Lower leg skin (tissue), 4 donors: ENCODE results near the gene RGPD3. TPM values are rescaled to one million over a fixed set of nuclear protein-coding genes. Genes with fewer than 3 reads are reported as not detected.
"Not testable (repeated sequence)": the region's sequence is repeated elsewhere in the genome, so short reads cannot be mapped to it uniquely, and the experiment has no call there.

Experiments
- DNase-seq, 2 donors: peaks; one replicate each; pipeline ENCODE4 v3.0.0-alpha.2; 2019; ENCODE audit warnings: low spot score in 2 of 2
- H3K4me3 ChIP-seq: fragments of 200-600 bp; sonication (generic); 2 replicates; pipeline ENCODE4 v1.5.1; 2017; ENCODE audit warnings: mild to moderate bottlenecking, low read depth; ENCODE audit not compliant: poor library complexity, severe bottlenecking
- CTCF ChIP-seq, 3 donors: fragments of 450-650 bp; IDR thresholded peaks; one replicate each; pipeline ENCODE4 v1.5.1; 2016; ENCODE audit warnings: antibody characterized with exemption in 3 of 3, mild to moderate bottlenecking in 3 of 3, moderate library complexity in 2 of 3
- POLR2A ChIP-seq, 2 donors: fragments of 450-650 bp; IDR thresholded peaks; one replicate each; pipeline ENCODE4 v1.6.1; 2016 to 2017; ENCODE audit warnings: antibody characterized with exemption in 2 of 2, mild to moderate bottlenecking in 1 of 2, moderate library complexity in 1 of 2
- WGBS, 2 donors: methylation state at CpG; one replicate each; pipeline ENCODE4 v1.1.5; 2018; 5-methylcytosine and 5-hydroxymethylcytosine counted together
- intact Hi-C: fragments of 100-400 bp; cut with DNase I; formaldehyde crosslinking; loops from one replicate; pipeline ENCODE4 v1.15.0; 2023; ENCODE audit warnings: low total_unique reads
- total RNA-seq, 4 donors: library from RNA; depleted of rRNA; stranded (reverse); fragments of >200 nt; gene quantifications; one replicate each; pipeline ENCODE4 v1.1.0, GENCODE V29; 2016

The RGPD3 gene
- total RNA-seq = under 1 TPM; 0.20 to 0.65 (median 0.31) TPM

- intact Hi-C loops = loop anchor here (10.0 kb wide), 1 partner anchor 363 kb away; no protein-coding TSS in a partner anchor
- 96 to 98% methylated on average over 42 to 45 of the region's 45 CpGs for WGBS, 2 donors
- not testable (repeated sequence) for DNase-seq, H3K4me3 ChIP-seq
These were observed at the start of gene RGPD3 for GRCh38 chr2:106468107-106468506. Gene RGPD3, minus strand, starts transcription at chr2:106468413. Its CDS starts 125 bp downstream, at chr2:106468288.

- TF ChIP-seq POLR2A (IDR thresholded peaks at IDR 0.05) = no peak
- intact Hi-C loops = no loop called here
These were observed 49.1 kb upstream of the RGPD3 start for GRCh38 chr2:106517329-106517728.

GRCh38 chr2:106516864-106517263 lies 48.7 kb upstream of the RGPD3 start:
- H3K4me3 ChIP-seq = no peak overlapping the region
- DNase-seq = no peak
- WGBS, 2 donors = 73 to 91% methylated on average over 1 of the region's 1 CpG
- intact Hi-C loops = no loop called here
- no peak for TF ChIP-seq POLR2A (IDR thresholded peaks at IDR 0.05)
- TF ChIP-seq CTCF (IDR thresholded peaks at IDR 0.05) = no peak

More at GRCh38 chr2:106517329-106517728, 49.1 kb upstream of the RGPD3 start:
- no peak overlapping the region for H3K4me3 ChIP-seq
- WGBS, 2 donors = 95 to 96% methylated on average over 11 of the region's 11 CpGs
- no peak for DNase-seq

GRCh38 chr2:106516436-106516835 lies 48.2 kb upstream of the RGPD3 start:
- H3K4me3 ChIP-seq = no peak overlapping the region
- WGBS, 2 donors = 71 to 90% methylated on average over 4 of the region's 4 CpGs
- DNase-seq = no peak
- intact Hi-C loops = no loop called here
- TF ChIP-seq POLR2A (IDR thresholded peaks at IDR 0.05) (no peak), CTCF (IDR thresholded peaks at IDR 0.05) (no peak)

- intact Hi-C loops, H3K4me3 ChIP-seq: not testable (repeated sequence)
- 40 to 57% methylated on average over 3 of the region's 3 CpGs for WGBS, 2 donors
- peak in 1 of 2 donors; percentile 26 for DNase-seq
These were observed 46.6 kb upstream of the RGPD3 start for GRCh38 chr2:106514827-106515226.

- H3K4me3 ChIP-seq, DNase-seq, intact Hi-C loops: not testable (repeated sequence)
- WGBS, 2 donors = 83 to 89% methylated on average over 1 to 3 of the region's 5 CpGs
These were observed 45.2 kb upstream of the RGPD3 start for GRCh38 chr2:106513391-106513790.

GRCh38 chr2:106511934-106512333 lies 43.7 kb upstream of the RGPD3 start:
- intact Hi-C loops, DNase-seq, H3K4me3 ChIP-seq: not testable (repeated sequence)
- WGBS, 2 donors = 57 to 63% methylated on average over 7 of the region's 7 CpGs

- 2 to 24% methylated on average over 4 to 10 of the region's 16 CpGs for WGBS, 2 donors
- H3K4me3 ChIP-seq, intact Hi-C loops: not testable (repeated sequence)
- peak; percentile 86 to 91 for DNase-seq
These were observed 43.3 kb upstream of the RGPD3 start for GRCh38 chr2:106511476-106511901.

GRCh38 chr2:106510791-106511190 lies 42.6 kb upstream of the RGPD3 start:
- intact Hi-C loops, DNase-seq, H3K4me3 ChIP-seq: not testable (repeated sequence)
- 42 to 56% methylated on average over 4 of the region's 4 CpGs for whole genome bisulfite sequencing, 2 donors

GRCh38 chr2:106509374-106509770 lies 41.2 kb upstream of the RGPD3 start:
- H3K4me3 ChIP-seq, DNase-seq, intact Hi-C loops: not testable (repeated sequence)
- 98 to 100% methylated on average over 6 of the region's 6 CpGs for WGBS, 2 donors

- intact Hi-C loops = not testable (repeated sequence)
These were observed 40.6 kb upstream of the RGPD3 start for GRCh38 chr2:106508660-106509373.

GRCh38 chr2:106506002-106506687 lies 37.9 kb upstream of the RGPD3 start:
- intact Hi-C loops, DNase-seq, H3K4me3 ChIP-seq: not testable (repeated sequence)
- WGBS, 2 donors = 82 to 83% methylated on average over 8 to 9 of the region's 9 CpGs

More at GRCh38 chr2:106508660-106509373, 40.6 kb upstream of the RGPD3 start:
- not testable (repeated sequence) for H3K4me3 ChIP-seq, DNase-seq
- WGBS, 2 donors = 78 to 80% methylated on average over 8 of the region's 11 CpGs

- H3K4me3 ChIP-seq, intact Hi-C loops: not testable (repeated sequence)
- DNase-seq = peak in 1 of 2 donors; percentile 43
- 86% methylated on average over 4 of the region's 4 CpGs for WGBS, 2 donors
These were observed 36.6 kb upstream of the RGPD3 start for GRCh38 chr2:106504787-106505186.
